Keratinocyte (primary cell): Measurements from ENCODE around the gene VASP. TPM values are rescaled to one million over a fixed set of nuclear protein-coding genes. Genes with fewer than 3 reads are reported as not detected.

Source experiments
- DNase-seq: peaks from one replicate; pipeline ENCODE4 v3.0.0-alpha.2; 2011; ENCODE audit warnings: low read depth, missing footprints, low spot score
- FAIRE-seq: peaks from 2 replicates; lab custom pipeline; 2011; peaks lifted over from hg19 to GRCh38; lab: Jason Lieb, UNC
- H2AFZ ChIP-seq: 2 replicates; pipeline ENCODE4 v1.6.0; 2012; ENCODE audit warnings: low read length, control low read depth, inconsistent platforms; ENCODE audit not compliant: control insufficient read depth
- H3K27ac ChIP-seq: 2 replicates; pipeline ENCODE4 v1.5.1; 2011; ENCODE audit warnings: low read length; ENCODE audit not compliant: control insufficient read depth, insufficient read depth
- H3K27me3 ChIP-seq: 3 replicates; pipeline ENCODE4 v1.6.0; 2011; ENCODE audit warnings: low read length; ENCODE audit not compliant: control insufficient read depth, insufficient read depth; ENCODE audit errors: extremely low read depth
- H3K36me3 ChIP-seq, 2 experiments: 2 replicates in 1 of 2; 3 replicates in 1 of 2; pipeline ENCODE4 v1.5.1; 2011; ENCODE audit warnings: low read length in 2 of 2, mild to moderate bottlenecking in 1 of 2; ENCODE audit not compliant: control insufficient read depth in 2 of 2, insufficient read depth in 2 of 2; ENCODE audit errors: extremely low read depth in 1 of 2
- H3K4me1 ChIP-seq: 3 replicates; pipeline ENCODE4 v1.5.1; 2011; ENCODE audit warnings: low read length; ENCODE audit not compliant: control insufficient read depth, insufficient read depth; ENCODE audit errors: extremely low read depth
- H3K4me2 ChIP-seq: 3 replicates; pipeline ENCODE4 v1.6.0; 2011; ENCODE audit warnings: low read depth, low read length; ENCODE audit not compliant: control insufficient read depth, insufficient read depth; ENCODE audit errors: extremely low read depth
- H3K4me3 ChIP-seq, 3 experiments: fragments of 200-600 bp in 1 of 3; sonication (generic) in 1 of 3; 2 replicates in 2 of 3; 3 replicates in 1 of 3; pipeline ENCODE4 v1.5.1; 2011 to 2016; ENCODE audit warnings: low read length in 3 of 3, mild to moderate bottlenecking in 3 of 3, control low read depth in 2 of 3, inconsistent platforms in 1 of 3, low read depth in 1 of 3, mixed read lengths in 1 of 3, mixed run types in 1 of 3, moderate library complexity in 1 of 3; ENCODE audit not compliant: control insufficient read depth in 2 of 3, insufficient read depth in 2 of 3; ENCODE audit errors: extremely low read depth in 1 of 3
- H3K79me2 ChIP-seq: 2 replicates; pipeline ENCODE4 v1.6.0; 2012; ENCODE audit warnings: low read length; ENCODE audit not compliant: control insufficient read depth, insufficient read depth
- H3K9ac ChIP-seq: 3 replicates; pipeline ENCODE4 v1.6.0; 2011; ENCODE audit warnings: low read length; ENCODE audit not compliant: control insufficient read depth, insufficient read depth; ENCODE audit errors: extremely low read depth
- H3K9me1 ChIP-seq: 3 replicates; pipeline ENCODE4 v1.6.0; 2011; ENCODE audit warnings: low read length; ENCODE audit not compliant: control insufficient read depth, insufficient read depth; ENCODE audit errors: extremely low read depth
- H3K9me3 ChIP-seq: 2 replicates; pipeline ENCODE4 v1.5.1; 2012; ENCODE audit warnings: low read depth, low read length; ENCODE audit not compliant: control insufficient read depth
- H4K20me1 ChIP-seq: 3 replicates; pipeline ENCODE4 v1.6.0; 2011; ENCODE audit warnings: low read length; ENCODE audit not compliant: control insufficient read depth, insufficient read depth; ENCODE audit errors: extremely low read depth
- EZH2 ChIP-seq: IDR thresholded peaks from one replicate; pipeline ENCODE4 v1.6.1; 2012; ENCODE audit warnings: inconsistent platforms, mild to moderate bottlenecking, low read length, moderate library complexity
- dilution Hi-C: fragments of 300-500 bp; cut with MboI; formaldehyde crosslinking; loops from one replicate; pipeline ENCODE4 v1.7.0; 2020; ENCODE audit warnings: low sequenced_read_pairs; ENCODE audit not compliant: extremely low pct_ligation_motif_present
- polyA plus RNA-seq, 5 experiments: library from polyadenylated mRNA; depleted of rRNA in 3 of 5; stranded (reverse) in 3 of 5; stranded (forward) in 1 of 5; unstranded in 1 of 5; fragments of >200 nt; gene quantifications; 1 replicate in 1 of 5; 2 replicates in 3 of 5; 3 replicates in 1 of 5; pipeline versions ENCODE4 v1.2.1 to v1.2.3, GENCODE V29; 2011 to 2012; ENCODE audit warnings: missing spikeins in 2 of 5, low read depth in 1 of 5, low replicate concordance in 1 of 5
- TF ChIP-seq, protein P1 (sequence below), 3 experiments: IDR thresholded peaks in 1 of 3; conservative IDR thresholded peaks in 1 of 3; optimal IDR thresholded peaks in 1 of 3; 2 replicates in 2 of 3; 3 replicates in 1 of 3; pipeline versions ENCODE3 to v1.5.1; 2011; ENCODE audit warnings: low read length in 3 of 3, mild to moderate bottlenecking in 3 of 3, moderate library complexity in 2 of 3, control low read depth in 1 of 3, inconsistent platforms in 1 of 3; ENCODE audit not compliant: insufficient read depth in 2 of 3; ENCODE audit errors: extremely low read depth in 1 of 3

The VASP gene
- polyA plus RNA-seq, 1 donor (not counting 4 experiments of a cell fraction or from before 2014, with no cell fraction given): 99.0 TPM

DNA sequence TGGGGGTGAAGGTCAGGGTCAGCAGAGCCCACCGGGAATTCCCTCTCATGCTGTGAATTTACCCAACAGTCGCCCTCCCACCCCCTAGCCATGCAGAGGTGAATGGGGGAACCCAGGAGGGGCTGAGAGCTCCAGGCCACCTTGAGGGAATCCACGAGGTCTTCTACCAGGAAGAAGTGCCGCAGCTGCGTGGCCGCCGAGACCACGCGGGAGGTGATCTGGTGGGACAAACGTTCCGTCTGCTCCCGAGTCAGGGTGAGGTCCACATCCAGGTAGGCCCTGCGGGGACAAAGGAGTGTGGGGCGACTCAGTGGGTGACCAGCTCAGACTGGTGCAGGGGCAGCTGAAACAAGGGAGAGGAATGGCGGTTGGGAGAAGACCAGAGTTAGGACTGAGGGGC is 18.6 kb upstream of the VASP start:
- no peak overlapping the region for H3K4me2 ChIP-seq
- no peaks in the 10 kb centered on the region for H3K9me1 ChIP-seq
- H3K27me3 ChIP-seq: no peaks in the 10 kb centered on the region
- no peak overlapping the region for H3K4me3 ChIP-seq
- DNase-seq (no peak), FAIRE-seq (no peak)
- H3K79me2 ChIP-seq: no peaks in the 10 kb centered on the region
- peaks cover 14% of the 10 kb centered on the region for H3K4me1 ChIP-seq
- no peaks in the 10 kb centered on the region for H3K9me3 ChIP-seq
- no peak overlapping the region for H3K9ac ChIP-seq
- H4K20me1 ChIP-seq: no peaks in the 10 kb centered on the region
- no peak overlapping the region for H3K27ac ChIP-seq
- TF ChIP-seq, protein P1, sequence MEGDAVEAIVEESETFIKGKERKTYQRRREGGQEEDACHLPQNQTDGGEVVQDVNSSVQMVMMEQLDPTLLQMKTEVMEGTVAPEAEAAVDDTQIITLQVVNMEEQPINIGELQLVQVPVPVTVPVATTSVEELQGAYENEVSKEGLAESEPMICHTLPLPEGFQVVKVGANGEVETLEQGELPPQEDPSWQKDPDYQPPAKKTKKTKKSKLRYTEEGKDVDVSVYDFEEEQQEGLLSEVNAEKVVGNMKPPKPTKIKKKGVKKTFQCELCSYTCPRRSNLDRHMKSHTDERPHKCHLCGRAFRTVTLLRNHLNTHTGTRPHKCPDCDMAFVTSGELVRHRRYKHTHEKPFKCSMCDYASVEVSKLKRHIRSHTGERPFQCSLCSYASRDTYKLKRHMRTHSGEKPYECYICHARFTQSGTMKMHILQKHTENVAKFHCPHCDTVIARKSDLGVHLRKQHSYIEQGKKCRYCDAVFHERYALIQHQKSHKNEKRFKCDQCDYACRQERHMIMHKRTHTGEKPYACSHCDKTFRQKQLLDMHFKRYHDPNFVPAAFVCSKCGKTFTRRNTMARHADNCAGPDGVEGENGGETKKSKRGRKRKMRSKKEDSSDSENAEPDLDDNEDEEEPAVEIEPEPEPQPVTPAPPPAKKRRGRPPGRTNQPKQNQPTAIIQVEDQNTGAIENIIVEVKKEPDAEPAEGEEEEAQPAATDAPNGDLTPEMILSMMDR (optimal IDR thresholded peaks at IDR 0.05 in 1 of 3, IDR thresholded peaks at IDR 0.05 in 1 of 3, conservative IDR thresholded peaks at IDR 0.05 in 1 of 3; ENCODE audit: extremely low read depth in 1 of 3, insufficient read depth in 2 of 3, low read length in 3 of 3): no peak
- no peak for TF ChIP-seq EZH2
- dilution Hi-C loops: no loop called here
- no peak overlapping the region for H2AFZ ChIP-seq
- peaks cover 0 to 1% of the 10 kb centered on the region in 2 experiments for H3K36me3 ChIP-seq

DNA sequence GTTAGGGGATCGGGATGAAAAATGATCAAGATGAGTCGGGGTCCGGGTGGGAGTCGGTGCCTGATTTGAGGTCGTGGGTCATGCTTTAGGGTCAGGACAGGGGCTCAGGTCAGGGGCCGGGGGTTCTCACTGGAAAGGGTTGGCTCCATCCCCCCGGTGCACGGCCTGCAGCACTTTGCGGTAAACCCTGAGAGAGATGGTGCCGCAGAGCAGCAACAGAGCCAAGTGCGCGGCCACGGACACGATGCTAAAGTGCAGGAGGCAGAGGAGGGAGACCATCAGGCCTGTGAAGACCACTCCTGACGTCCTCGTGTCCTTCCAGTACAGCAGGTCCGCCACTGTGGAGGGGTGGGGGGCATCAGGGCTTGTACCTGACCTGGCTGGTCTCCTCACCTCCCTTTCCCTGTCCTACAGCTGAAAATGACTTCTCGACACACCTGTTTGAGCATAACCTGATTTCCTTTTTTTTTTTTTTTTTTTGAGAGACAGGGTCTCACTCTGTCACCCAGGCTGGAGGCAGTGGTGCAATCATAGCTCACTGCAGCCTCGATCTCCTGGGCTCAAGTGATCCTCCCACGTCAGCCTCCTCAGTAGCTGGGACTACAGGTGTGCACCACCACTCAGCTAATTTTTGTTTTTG is 17.9 kb upstream of the VASP start:
- Histone ChIP-seq H3K9me3 (no peaks in the 10 kb centered on the region), H2AFZ (no peak overlapping the region), H3K4me3 (no peak overlapping the region), H3K36me3 (peaks cover 0 to 5% of the 10 kb centered on the region in 2 experiments), H3K79me2 (no peaks in the 10 kb centered on the region), H3K4me1 (peaks cover 14% of the 10 kb centered on the region), H4K20me1 (no peaks in the 10 kb centered on the region), H3K27ac (no peak overlapping the region), H3K9me1 (no peaks in the 10 kb centered on the region), H3K4me2 (no peak overlapping the region), H3K9ac (no peak overlapping the region), H3K27me3 (no peaks in the 10 kb centered on the region)
- DNase-seq: no peak
- dilution Hi-C loops: no loop called here
- no peak for FAIRE-seq
- no peak for TF ChIP-seq EZH2
- TF ChIP-seq, protein P1 (optimal IDR thresholded peaks at IDR 0.05 in 1 of 3, IDR thresholded peaks at IDR 0.05 in 1 of 3, conservative IDR thresholded peaks at IDR 0.05 in 1 of 3; ENCODE audit: extremely low read depth in 1 of 3, insufficient read depth in 2 of 3, low read length in 3 of 3): no peak
